ENCODE results near the gene NLGN4X. TPM values are rescaled to one million over a fixed set of nuclear protein-coding genes. Genes with fewer than 3 reads are reported as not detected.
A peak's percentile ranks its signal among the peaks of the same experiment; 100 is the strongest.

Gene NLGN4X
- total and polyA plus RNA-seq, 8 donors, result 0.11 to 1.4 (median 0.48) TPM

- FAIRE-seq (no peak), DNase-seq (no peak), ATAC-seq (no peak)
- Histone ChIP-seq H3K4me1 (no peaks in the 10 kb centered on the region), H3K27ac (no peak overlapping the region), H3K4me3 (no peak overlapping the region), H3K9me3 (no peaks in the 10 kb centered on the region), H3K36me3 (no peaks in the 10 kb centered on the region), H3K27me3 (no peaks in the 10 kb centered on the region)
- no peak for TF ChIP-seq CTCF (IDR thresholded peaks at IDR 0.05)
- intact Hi-C loops (cut with DNase I), result no loop called here
- WGBS, 2 donors, result 81 to 82% methylated on average over 3 of the region's 3 CpGs
These were observed 9.9 kb upstream of the NLGN4X start for GRCh38 chrX:6238576-6238975.

DNA sequence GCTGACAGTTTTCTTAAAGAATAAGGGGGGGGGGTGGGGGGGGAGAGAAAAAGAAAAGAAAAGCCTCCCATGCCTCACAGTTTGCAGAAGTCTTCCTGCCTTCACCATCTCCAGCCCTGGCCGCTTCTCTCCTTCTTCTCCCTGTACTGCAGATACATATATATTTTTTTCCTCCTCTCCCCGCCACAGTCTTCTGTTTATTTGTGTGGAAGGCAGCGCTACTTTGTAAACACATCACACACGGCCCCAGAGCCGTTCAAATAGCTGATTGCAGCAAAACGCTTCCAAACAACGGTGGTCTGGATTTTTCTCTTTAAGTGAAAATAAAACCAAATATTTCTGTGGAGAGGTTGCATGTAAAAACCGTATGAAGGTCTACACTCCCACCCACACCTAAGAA is 732 bp downstream of the NLGN4X start:
- FAIRE-seq (no peak), ATAC-seq (no peak), DNase-seq (no peak)
- WGBS, 2 donors, result 1 to 5% methylated on average over 8 of the region's 8 CpGs
- H3K27ac ChIP-seq, result no peak overlapping the region
- H3K4me1 ChIP-seq, result no peaks in the 10 kb centered on the region
- peaks cover 0 to 33% (median 0%) of the 10 kb centered on the region in 4 donors for H3K27me3 ChIP-seq
- no peak for TF ChIP-seq CTCF (IDR thresholded peaks at IDR 0.05)
- intact Hi-C loops (cut with DNase I), result no loop called here
- H3K36me3 ChIP-seq, result no peaks in the 10 kb centered on the region
- H3K9me3 ChIP-seq, result no peaks in the 10 kb centered on the region
- no peak overlapping the region for H3K4me3 ChIP-seq

DNA sequence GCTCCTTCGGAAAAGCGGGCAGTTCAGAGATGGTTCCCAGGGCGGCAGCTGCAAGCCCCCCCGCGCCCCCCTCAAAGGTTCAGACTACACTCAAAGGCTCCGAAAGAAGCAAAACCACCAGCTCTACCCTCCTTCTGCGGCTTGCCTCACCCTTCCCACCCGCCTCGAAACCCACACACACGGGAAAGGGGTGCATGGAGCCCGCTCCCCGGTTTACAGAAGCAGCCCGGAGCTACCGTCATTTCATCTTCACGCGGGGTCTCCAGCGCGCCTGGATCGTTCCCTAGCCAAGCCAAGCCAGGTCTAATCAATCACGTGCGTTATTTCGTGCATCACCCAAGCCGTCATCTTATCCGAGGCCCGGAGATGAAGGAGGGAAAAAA is 1.2 kb downstream of the NLGN4X start:
- Histone ChIP-seq H3K9me3 (no peaks in the 10 kb centered on the region), H3K27me3 (peaks cover 0 to 33% (median 0%) of the 10 kb centered on the region in 4 donors), H3K36me3 (no peaks in the 10 kb centered on the region), H3K4me1 (no peaks in the 10 kb centered on the region), H3K27ac (no peak overlapping the region), H3K4me3 (peak overlapping the region in 1 of 4 donors; percentile 39)
- DNase-seq, result no peak
- ATAC-seq, result no peak
- intact Hi-C loops (cut with DNase I), result no loop called here
- WGBS, 2 donors, result 1 to 2% methylated on average over 25 of the region's 25 CpGs
- TF ChIP-seq CTCF (IDR thresholded peaks at IDR 0.05), result no peak
- no peak for FAIRE-seq

- intact Hi-C loops (cut with DNase I), result no loop called here
- WGBS, 2 donors, result 1 to 2% methylated on average over 53 to 62 of the region's 65 CpGs
- no peak for TF ChIP-seq CTCF (IDR thresholded peaks at IDR 0.05)
- DNase-seq (peak in 3 of 6 donors; percentile 18 to 64 (median 60)), ATAC-seq (peak in 2 of 4 donors; percentile 11 to 22), FAIRE-seq (no peak)
- Histone ChIP-seq H3K27ac (no peak overlapping the region), H3K36me3 (no peaks in the 10 kb centered on the region), H3K4me1 (no peaks in the 10 kb centered on the region), H3K4me3 (peak overlapping the region in 3 of 4 donors; percentile 15 to 39 (median 26)), H3K9me3 (no peaks in the 10 kb centered on the region), H3K27me3 (peaks cover 0 to 33% (median 0%) of the 10 kb centered on the region in 4 donors)
These were observed 1.8 kb downstream of the NLGN4X start for GRCh38 chrX:6226596-6227452.

Measured in pancreas (tissue), 10 donors.